HG03066 (cell line): Measurements from ENCODE around the gene FRMD4B.
A peak's percentile ranks its signal among the peaks of the same experiment; 100 is the strongest.
"Not testable (repeated sequence)": the region's sequence is repeated elsewhere in the genome, so short reads cannot be mapped to it uniquely, and the experiment has no call there.

Source experiments
- ATAC-seq: cut with Tn5 transposase; IDR thresholded peaks from one replicate; pipeline ENCODE4 v1.9.1; 2021; ENCODE audit warnings: low read depth; ENCODE audit not compliant: unreplicated experiment

The FRMD4B gene

GRCh38 chr3:69292185-69292584 is 93.7 kb downstream of the FRMD4B start:
- no peak for ATAC-seq

GRCh38 chr3:69290430-69290829 is 95.5 kb downstream of the FRMD4B start:
- ATAC-seq, result no peak

- ATAC-seq, result no peak
These were observed 95.9 kb downstream of the FRMD4B start for GRCh38 chr3:69290006-69290405.

DNA sequence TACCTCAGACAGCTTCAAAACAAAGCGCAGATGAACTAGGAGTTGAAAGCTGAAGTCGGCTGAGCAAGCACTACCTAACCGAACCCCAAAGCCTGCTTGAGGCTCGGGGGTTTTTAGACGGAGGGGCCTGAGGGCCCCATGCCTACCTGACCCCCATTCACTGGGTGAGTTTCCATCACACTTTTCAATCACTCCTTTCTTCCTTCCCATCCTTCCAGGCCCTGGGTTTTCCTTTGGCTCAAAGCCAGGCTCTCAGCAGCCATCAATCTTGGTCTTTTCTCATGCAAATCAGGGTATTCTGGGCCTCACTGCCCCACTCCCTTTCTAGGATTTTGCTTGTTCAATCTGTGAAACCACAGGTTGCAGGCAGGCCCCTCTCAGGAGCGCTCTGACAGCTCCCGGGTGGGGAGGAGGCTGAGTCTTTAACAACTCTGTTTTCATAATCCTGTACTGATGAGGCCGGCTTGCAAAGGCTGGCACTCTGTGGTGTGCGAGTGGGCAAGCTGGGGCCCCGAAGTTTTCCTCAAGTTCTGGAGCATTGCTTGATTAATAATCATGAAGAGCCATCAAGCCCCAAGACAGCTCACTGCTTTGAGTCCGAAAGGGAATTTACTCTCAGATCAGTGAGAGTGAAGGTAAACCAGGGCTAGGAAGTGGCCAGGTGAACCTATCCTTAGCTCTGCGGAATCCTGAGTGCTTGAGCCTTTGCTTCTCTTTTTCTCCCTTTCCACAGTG is 97.6 kb downstream of the FRMD4B start:
- ATAC-seq, result peak; percentile 85

GRCh38 chr3:69283913-69284611 is 101.8 kb downstream of the FRMD4B start:
- ATAC-seq, result no peak

DNA sequence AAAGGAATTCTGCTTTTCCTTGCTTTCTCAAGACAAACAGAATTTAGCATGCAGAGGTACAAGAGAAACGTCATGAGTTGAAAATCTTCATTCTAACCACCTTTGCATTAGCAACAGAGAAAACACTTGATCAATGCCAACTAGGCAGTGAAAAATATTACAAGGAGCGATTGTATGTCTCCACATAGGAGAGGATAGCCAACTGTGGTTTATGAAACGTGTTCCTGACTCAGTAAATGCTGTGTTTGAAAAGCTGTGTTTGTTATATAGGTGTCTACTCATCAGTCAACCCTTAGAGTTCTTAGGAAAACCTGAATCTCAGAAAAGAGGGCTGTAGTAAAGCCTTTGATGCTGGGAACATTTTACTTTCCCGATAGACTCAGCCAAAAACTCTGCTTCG is 102.4 kb downstream of the FRMD4B start:
- ATAC-seq, result no peak

DNA sequence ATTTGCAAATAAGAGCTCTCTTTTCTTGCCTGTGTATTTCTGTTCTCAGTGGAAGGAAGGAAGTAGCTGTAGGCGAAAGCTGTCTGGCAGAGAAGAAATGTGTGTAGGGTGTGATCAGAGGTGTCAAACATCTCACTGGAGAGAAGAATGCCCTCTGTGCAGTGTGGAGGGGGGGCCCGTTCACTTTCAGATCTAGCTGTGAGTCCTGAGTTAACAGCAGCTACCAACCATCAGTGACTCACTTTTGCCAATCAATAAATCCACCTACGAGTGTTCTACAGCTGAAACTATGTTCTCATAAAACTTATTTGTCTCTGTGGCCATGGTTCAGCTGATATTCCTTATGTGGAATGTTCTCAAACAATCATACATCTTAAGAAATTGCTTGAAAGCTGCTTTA is 103.7 kb downstream of the FRMD4B start:
- ATAC-seq, result no peak

DNA sequence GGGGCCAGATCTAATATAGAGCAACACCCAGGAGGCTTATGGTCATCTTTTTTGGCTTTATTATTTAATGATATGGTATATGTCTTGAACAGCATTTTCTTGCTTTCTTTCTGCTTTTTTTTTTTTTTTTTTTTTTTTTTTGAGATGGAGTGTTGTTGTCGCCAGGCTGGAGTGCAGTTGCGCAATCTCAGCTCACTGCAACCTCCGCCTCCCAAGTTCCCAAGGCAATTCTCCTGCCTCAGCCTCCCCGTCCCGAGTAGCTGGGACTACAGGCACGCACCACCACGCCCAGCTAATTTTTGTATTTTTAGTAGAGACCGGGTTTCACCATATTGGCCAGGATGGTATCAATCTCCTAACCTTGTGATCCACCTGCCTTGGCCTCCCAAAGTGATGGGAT is 108.5 kb downstream of the FRMD4B start:
- not testable (repeated sequence) for ATAC-seq

DNA sequence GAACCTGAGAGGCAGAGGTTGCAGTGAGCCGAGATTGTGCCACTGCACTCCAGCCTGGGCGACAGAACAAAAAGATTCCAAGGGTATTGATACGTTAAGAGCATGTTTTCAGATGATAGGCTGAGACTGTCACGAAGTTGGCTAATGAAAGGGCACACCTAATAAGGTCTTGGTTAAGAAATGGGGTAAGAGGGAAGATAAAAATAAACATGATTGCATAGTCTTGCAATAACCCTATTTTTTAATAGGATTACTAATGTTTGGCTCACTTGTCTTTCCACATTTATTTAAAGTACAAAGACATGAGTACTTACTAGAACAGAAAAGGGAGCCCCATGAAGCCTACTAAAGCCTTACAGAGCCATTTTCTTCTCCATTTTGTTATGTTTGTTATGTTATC is 109.0 kb downstream of the FRMD4B start:
- no peak for ATAC-seq

- ATAC-seq, result not testable (repeated sequence)
These were observed 109.7 kb downstream of the FRMD4B start for GRCh38 chr3:69276191-69276590.

DNA sequence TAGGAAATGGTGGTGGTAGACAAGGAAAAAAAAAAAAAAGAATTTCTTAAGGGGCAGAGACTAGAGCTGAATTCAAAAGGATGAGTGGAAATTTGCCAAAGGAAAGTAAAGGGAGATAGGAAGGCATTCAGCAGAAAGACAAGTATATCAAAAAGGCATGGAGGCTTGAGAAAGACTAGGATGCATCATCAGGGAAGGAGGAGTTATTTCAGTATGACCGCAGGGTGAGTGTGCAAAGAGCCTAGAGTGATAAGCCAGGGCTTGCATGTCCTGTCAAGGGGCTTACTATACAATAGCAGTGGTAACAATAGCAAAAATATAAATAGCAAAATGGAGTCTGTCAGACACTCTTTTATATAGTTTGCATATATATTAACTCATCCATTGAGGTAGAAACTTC is 112.0 kb downstream of the FRMD4B start:
- no peak for ATAC-seq

GRCh38 chr3:69272556-69272955 is 113.3 kb downstream of the FRMD4B start:
- no peak for ATAC-seq

- ATAC-seq, result no peak
These were observed 114.8 kb downstream of the FRMD4B start for GRCh38 chr3:69271098-69271497.

DNA sequence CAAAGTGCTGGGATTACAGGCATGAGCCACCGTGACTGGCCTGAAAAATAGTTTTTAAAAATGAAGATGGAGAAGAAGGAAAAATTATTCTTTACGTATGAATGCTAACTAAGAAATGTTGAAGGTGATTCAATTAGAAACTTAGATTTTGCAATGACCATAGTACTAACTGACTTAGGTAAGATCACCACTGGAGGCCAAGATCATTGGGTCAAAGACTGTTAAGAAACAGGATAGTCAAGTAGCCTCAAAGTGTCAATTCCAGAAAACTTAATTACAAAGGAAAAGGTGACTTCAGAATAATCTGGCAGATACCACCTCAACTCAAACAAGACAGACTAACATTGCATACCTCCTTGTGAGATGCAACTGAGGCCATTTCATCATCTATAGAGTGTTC is 119.3 kb downstream of the FRMD4B start:
- ATAC-seq, result no peak

GRCh38 chr3:69266071-69266470 is 119.8 kb downstream of the FRMD4B start:
- not testable (repeated sequence) for ATAC-seq

DNA sequence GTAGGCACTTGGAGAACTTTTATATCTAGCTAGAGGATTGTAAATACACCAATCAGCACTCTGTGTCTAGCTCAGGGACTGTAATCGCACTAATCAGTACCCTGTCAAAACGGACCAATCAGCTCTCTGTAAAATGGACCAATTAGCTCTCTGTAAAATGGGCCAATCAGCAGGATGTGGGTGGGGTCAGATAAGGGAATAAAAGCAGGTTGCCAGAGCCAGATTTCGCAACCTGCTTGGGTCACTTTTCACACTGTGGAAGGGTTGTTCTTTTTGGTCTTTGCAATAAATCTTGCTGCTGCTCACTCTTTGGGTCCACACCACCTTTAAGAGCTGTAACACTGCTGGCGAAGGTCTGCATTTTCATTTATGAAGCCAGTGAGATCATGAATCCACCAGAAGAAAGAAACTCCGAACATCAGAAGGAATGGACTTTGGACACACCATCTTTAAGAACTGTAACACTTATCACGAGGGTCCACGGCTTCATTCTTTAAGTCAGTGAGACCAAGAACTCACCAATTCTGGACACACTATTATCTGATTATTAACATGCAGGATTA is 125.0 kb downstream of the FRMD4B start:
- not testable (repeated sequence) for ATAC-seq

DNA sequence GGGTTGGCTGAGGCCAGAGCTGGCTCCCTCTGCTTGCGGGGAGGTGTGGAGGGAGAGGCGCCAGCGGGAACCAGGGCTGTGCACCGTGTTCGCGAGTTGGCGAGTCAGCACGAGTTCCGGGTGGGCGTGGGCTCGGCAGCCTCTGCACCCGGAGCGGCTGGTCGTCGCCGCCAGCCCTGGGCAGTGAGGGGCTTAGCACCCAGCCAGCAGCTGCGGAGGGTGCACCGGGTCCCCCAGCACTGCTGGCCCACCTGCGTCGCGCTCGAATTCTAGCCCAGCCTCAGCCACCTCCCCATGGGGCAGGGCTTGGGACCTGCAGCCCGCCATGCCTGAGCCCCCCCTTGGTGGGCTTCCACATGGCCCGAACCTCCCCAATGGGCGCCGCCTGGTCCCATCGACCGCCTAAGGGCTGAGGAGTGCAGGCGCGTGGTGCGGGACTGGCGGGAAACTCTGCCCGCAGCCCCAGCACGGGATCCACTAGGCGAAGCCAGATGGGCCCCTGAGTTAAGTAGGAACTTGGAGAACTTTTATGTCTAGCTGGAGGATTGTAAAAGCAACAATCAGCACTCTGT is 125.6 kb downstream of the FRMD4B start:
- no peak for ATAC-seq

- ATAC-seq, result no peak
These were observed 126.8 kb downstream of the FRMD4B start for GRCh38 chr3:69259125-69259524.

GRCh38 chr3:69255928-69256327 is 130.0 kb downstream of the FRMD4B start:
- no peak for ATAC-seq

DNA sequence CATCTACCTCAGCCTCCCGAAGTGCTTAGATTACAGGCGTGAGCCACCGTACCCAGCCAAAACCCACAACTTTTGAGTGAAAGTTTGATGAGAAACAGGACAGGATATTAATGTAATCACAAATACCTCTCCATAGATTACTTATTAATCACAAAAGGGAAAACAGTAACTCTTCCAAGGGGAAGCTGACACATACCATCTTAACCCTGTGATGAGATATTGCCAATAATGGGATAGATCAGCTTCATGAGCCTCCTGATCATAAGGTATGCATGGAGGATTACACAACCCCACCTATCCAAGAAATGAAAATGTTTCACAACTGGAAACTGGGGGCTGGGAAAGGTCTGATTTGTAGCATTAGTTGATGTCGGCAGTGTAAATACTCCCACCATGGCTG is 131.5 kb downstream of the FRMD4B start:
- ATAC-seq, result no peak

DNA sequence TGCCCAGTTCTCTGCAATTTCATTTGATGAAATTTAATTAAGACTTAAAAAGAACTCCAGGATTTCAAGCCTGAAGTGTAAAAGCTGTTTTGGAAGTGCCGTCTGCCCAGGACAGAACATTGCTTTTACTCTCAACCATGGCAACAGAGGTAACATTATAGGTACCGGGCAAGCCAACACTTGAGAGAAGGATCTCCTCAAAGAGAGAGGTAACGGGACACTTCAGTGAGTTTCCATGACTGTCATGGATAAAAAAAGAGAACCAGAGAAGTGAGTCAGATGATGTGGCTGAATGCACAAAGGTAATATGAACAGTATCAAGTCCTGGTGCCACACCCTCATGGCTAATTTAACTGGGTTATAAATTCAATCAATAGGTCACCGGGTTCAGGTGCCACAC is 133.3 kb downstream of the FRMD4B start:
- no peak for ATAC-seq

DNA sequence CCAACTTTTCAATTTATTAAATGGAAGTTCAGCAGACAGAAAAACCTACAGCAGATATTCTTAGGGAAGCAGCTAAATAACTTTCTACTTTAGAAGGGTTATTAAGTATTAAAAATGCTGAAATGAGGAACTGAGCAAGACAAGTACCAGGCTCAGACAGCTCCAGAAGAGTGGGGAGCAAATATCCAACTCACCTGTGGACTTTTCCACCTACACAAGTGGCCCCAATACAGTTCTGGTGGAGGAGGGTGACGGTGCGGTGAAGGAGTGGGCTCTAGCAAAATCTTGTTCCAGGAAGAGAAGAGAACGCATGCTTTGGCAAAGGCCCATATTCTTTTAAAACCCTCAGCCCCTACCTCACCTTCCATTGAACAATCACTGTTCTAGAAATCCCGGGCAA is 133.7 kb downstream of the FRMD4B start:
- ATAC-seq, result no peak
